GM19043 (cell line): ENCODE measurements around the gene FAM177A1.
"Not testable (repeated sequence)": the region's sequence is repeated elsewhere in the genome, so short reads cannot be mapped to it uniquely, and the experiment has no call there.

ENCODE experiments used
- ATAC-seq: cut with Tn5 transposase; IDR thresholded peaks from one replicate; pipeline ENCODE4 v1.9.1; 2021; ENCODE audit warnings: low read depth; ENCODE audit not compliant: unreplicated experiment

Gene FAM177A1

GRCh38 chr14:35046048-35046750, at the start of gene FAM177A1:
Gene FAM177A1, plus strand, starts transcription at chr14:35046272. Its CDS starts 192 bp downstream, at chr14:35046464.
- peak; percentile 93 for ATAC-seq

GRCh38 chr14:34997762-34998161, 48.3 kb upstream of the FAM177A1 start:
- ATAC-seq, result no peak

- no peak for ATAC-seq
These were observed 46.6 kb upstream of the FAM177A1 start for GRCh38 chr14:34999500-34999899.

- ATAC-seq, result no peak
These were observed 44.5 kb upstream of the FAM177A1 start for GRCh38 chr14:35001621-35002020.

GRCh38 chr14:35004839-35005238, 41.2 kb upstream of the FAM177A1 start:
- ATAC-seq, result no peak

GRCh38 chr14:35016568-35016967, 29.5 kb upstream of the FAM177A1 start:
- no peak for ATAC-seq

- ATAC-seq, result no peak
These were observed 25.4 kb upstream of the FAM177A1 start for GRCh38 chr14:35020713-35021112.

- no peak for ATAC-seq
These were observed 17.6 kb upstream of the FAM177A1 start for GRCh38 chr14:35028435-35028834.

- no peak for ATAC-seq
These were observed 13.5 kb upstream of the FAM177A1 start for GRCh38 chr14:35032562-35032961.

- ATAC-seq, result no peak
These were observed 11.6 kb upstream of the FAM177A1 start for GRCh38 chr14:35034440-35034833.

GRCh38 chr14:35034944-35035554, 11.0 kb upstream of the FAM177A1 start:
- ATAC-seq, result not testable (repeated sequence)

GRCh38 chr14:35038312-35038711, 7.8 kb upstream of the FAM177A1 start:
- ATAC-seq, result not testable (repeated sequence)

- no peak for ATAC-seq
These were observed 3.4 kb upstream of the FAM177A1 start for GRCh38 chr14:35042632-35043031.

GRCh38 chr14:35043046-35043445, 3.0 kb upstream of the FAM177A1 start:
- no peak for ATAC-seq

- no peak for ATAC-seq
These were observed 904 bp upstream of the FAM177A1 start for GRCh38 chr14:35044939-35045797.

- ATAC-seq, result no peak
These were observed 349 bp upstream of the FAM177A1 start for GRCh38 chr14:35045798-35046047.

GRCh38 chr14:35046751-35047536, 872 bp downstream of the FAM177A1 start:
- ATAC-seq, result peak; percentile 10

- ATAC-seq, result no peak
These were observed 2.0 kb downstream of the FAM177A1 start for GRCh38 chr14:35047976-35048513.

- ATAC-seq, result no peak
These were observed 4.6 kb downstream of the FAM177A1 start for GRCh38 chr14:35050652-35051051.

- no peak for ATAC-seq
These were observed 5.7 kb downstream of the FAM177A1 start for GRCh38 chr14:35051796-35052195.

- no peak for ATAC-seq
These were observed 6.6 kb downstream of the FAM177A1 start for GRCh38 chr14:35052637-35053036.
